ENCODE data around the gene PTGES3. TPM values are rescaled to one million over a fixed set of nuclear protein-coding genes. Genes with fewer than 3 reads are reported as not detected.

PTGES3 gene
- total RNA-seq, 6 experiments from 2014 or later, result 70.0 to 184 (median 81.8) TPM

GRCh38 chr12:56687223-56688128, 608 bp downstream of the PTGES3 start:
- 0% methylated on average over 16 of the region's 62 CpGs for WGBS (ENCODE audit: insufficient coverage, low coverage, low lambda C conversion rate, missing lambda C conversion rate)
- peaks cover 0 to 20% (median 3%) of the 10 kb centered on the region in 4 donors for H3K4me1 ChIP-seq
- TF ChIP-seq CTCF (IDR thresholded peaks at IDR 0.05) (no peak), POLR2A (IDR thresholded peaks at IDR 0.05) (no peak)

GRCh38 chr12:56684745-56685359, 3.2 kb downstream of the PTGES3 start:
- peak overlapping the region; percentile 27 to 83 (median 67) for H3K4me3 ChIP-seq
- H3K9me3 ChIP-seq, result no peaks in the 10 kb centered on the region
- intact Hi-C loops (cut with DNase I), result no loop called here
- TF ChIP-seq POLR2A (IDR thresholded peaks at IDR 0.05) (no peak), CTCF (IDR thresholded peaks at IDR 0.05) (no peak)
- H3K27ac ChIP-seq, result peak overlapping the region; percentile 100
- peaks cover 0 to 34% (median 12%) of the 10 kb centered on the region in 4 donors for H3K4me1 ChIP-seq
- ATAC-seq, result no peak
- H3K27me3 ChIP-seq, result no peaks in the 10 kb centered on the region
- peaks cover 0 to 9% (median under 1%) of the 10 kb centered on the region in 4 donors for H3K36me3 ChIP-seq
- DNase-seq, result peak in 2 of 3 donors; percentile 35 to 45
- 10% methylated on average over 8 of the region's 8 CpGs for WGBS (ENCODE audit: insufficient coverage, low coverage, low lambda C conversion rate, missing lambda C conversion rate)

More at GRCh38 chr12:56687223-56688128, 608 bp downstream of the PTGES3 start:
- peak overlapping the region; percentile 100 for H3K27ac ChIP-seq
- intact Hi-C loops (cut with DNase I), result no loop called here
- ATAC-seq, result peak; percentile 37 to 69 (median 55)
- H3K27me3 ChIP-seq, result no peaks in the 10 kb centered on the region
- no peaks in the 10 kb centered on the region for H3K9me3 ChIP-seq
- DNase-seq, result peak; percentile 73 to 79 (median 75)
- H3K4me3 ChIP-seq, result peak overlapping the region; percentile 67 to 97 (median 83)
- no peaks in the 10 kb centered on the region for H3K36me3 ChIP-seq

GRCh38 chr12:56682323-56682722, 5.8 kb downstream of the PTGES3 start:
- intact Hi-C loops (cut with DNase I), result no loop called here
- no peak overlapping the region for H3K4me3 ChIP-seq

More at GRCh38 chr12:56682323-56682722, 5.8 kb downstream of the PTGES3 start:
- no peak for ATAC-seq
- Histone ChIP-seq H3K9me3 (no peaks in the 10 kb centered on the region), H3K4me1 (peaks cover 0 to 49% (median 14%) of the 10 kb centered on the region in 4 donors), H3K27me3 (no peaks in the 10 kb centered on the region), H3K36me3 (peaks cover 0 to 13% (median under 1%) of the 10 kb centered on the region in 4 donors), H3K27ac (peak overlapping the region in 1 of 3 donors; percentile 40)
- 87% methylated on average over 4 of the region's 6 CpGs for WGBS (ENCODE audit: insufficient coverage, low coverage, low lambda C conversion rate, missing lambda C conversion rate)
- TF ChIP-seq CTCF (IDR thresholded peaks at IDR 0.05), result no peak
- no peak for TF ChIP-seq POLR2A (IDR thresholded peaks at IDR 0.05)
- DNase-seq, result peak in 2 of 3 donors; percentile 16 to 29
